Astrocyte (in vitro differentiated cells and primary cell): ENCODE measurements around the gene NCMAP. TPM values are rescaled to one million over a fixed set of nuclear protein-coding genes. Genes with fewer than 3 reads are reported as not detected.

Source experiments
- DNase-seq: peaks from one replicate; pipeline ENCODE4 v3.0.0-alpha.2; 2010; ENCODE audit warnings: low read depth
- FAIRE-seq: peaks from 2 replicates; lab custom pipeline; 2011; peaks lifted over from hg19 to GRCh38; lab: Jason Lieb, UNC
- H2AFZ ChIP-seq: 2 replicates; pipeline ENCODE4 v1.6.0; 2012; ENCODE audit warnings: low read depth, low read length, inconsistent platforms
- H3K27ac ChIP-seq: 2 replicates; pipeline ENCODE4 v1.5.1; 2011; ENCODE audit warnings: low read depth, low read length, inconsistent platforms
- H3K27me3 ChIP-seq: 2 replicates; pipeline ENCODE4 v1.6.0; 2011; ENCODE audit warnings: low read length, inconsistent platforms; ENCODE audit not compliant: insufficient read depth
- H3K36me3 ChIP-seq: 2 replicates; pipeline ENCODE4 v1.5.1; 2011; ENCODE audit warnings: low read length, inconsistent platforms; ENCODE audit not compliant: insufficient read depth
- H3K4me1 ChIP-seq: 2 replicates; pipeline ENCODE4 v1.5.1; 2011; ENCODE audit warnings: low read length, inconsistent platforms; ENCODE audit not compliant: insufficient read depth
- H3K4me2 ChIP-seq: 2 replicates; pipeline ENCODE4 v1.6.0; 2012; ENCODE audit warnings: low read length, inconsistent platforms
- H3K4me3 ChIP-seq: 2 replicates; pipeline ENCODE4 v1.5.1; 2011; ENCODE audit warnings: low read depth, mild to moderate bottlenecking, low read length, inconsistent platforms; ENCODE audit not compliant: insufficient read depth
- H3K79me2 ChIP-seq: 2 replicates; pipeline ENCODE4 v1.6.0; 2012; ENCODE audit warnings: mild to moderate bottlenecking, low read length, inconsistent platforms; ENCODE audit not compliant: insufficient read depth
- H3K9ac ChIP-seq: 2 replicates; pipeline ENCODE4 v1.6.0; 2012; ENCODE audit warnings: mild to moderate bottlenecking, low read length, inconsistent platforms
- H3K9me3 ChIP-seq: 2 replicates; pipeline ENCODE4 v1.5.1; 2012; ENCODE audit warnings: low read depth, mild to moderate bottlenecking, low read length, inconsistent platforms; ENCODE audit not compliant: insufficient read depth
- H4K20me1 ChIP-seq: 2 replicates; pipeline ENCODE4 v1.6.0; 2012; ENCODE audit warnings: low read length, inconsistent platforms; ENCODE audit not compliant: insufficient read depth
- H3K27ac Mint-ChIP-seq: one replicate; pipeline ENCODE4 v1.8.0; 2021; ENCODE audit warnings: mild to moderate bottlenecking, mixed read lengths; ENCODE audit not compliant: unreplicated experiment
- H3K27me3 Mint-ChIP-seq: one replicate; pipeline ENCODE4 v1.8.0; 2021; ENCODE audit warnings: low read depth, mixed read lengths; ENCODE audit not compliant: unreplicated experiment
- H3K36me3 Mint-ChIP-seq: one replicate; pipeline ENCODE4 v1.8.0; 2021; ENCODE audit warnings: low read depth, mixed read lengths; ENCODE audit not compliant: unreplicated experiment
- H3K4me1 Mint-ChIP-seq: one replicate; pipeline ENCODE4 v1.8.0; 2021; ENCODE audit warnings: low read depth, mixed read lengths; ENCODE audit not compliant: unreplicated experiment
- H3K4me3 Mint-ChIP-seq: one replicate; pipeline ENCODE4 v1.8.0; 2021; ENCODE audit warnings: mild to moderate bottlenecking, moderate library complexity, mixed read lengths; ENCODE audit not compliant: unreplicated experiment
- H3K9me3 Mint-ChIP-seq: one replicate; pipeline ENCODE4 v1.8.0; 2021; ENCODE audit warnings: mild to moderate bottlenecking, mixed read lengths; ENCODE audit not compliant: unreplicated experiment
- CTCF ChIP-seq: IDR thresholded peaks from 2 replicates; pipeline ENCODE4 v1.5.1; 2011; ENCODE audit warnings: low read depth, mild to moderate bottlenecking, inconsistent platforms, low read length, moderate library complexity; ENCODE audit not compliant: insufficient read depth
- EZH2 ChIP-seq: IDR thresholded peaks from 2 replicates; pipeline ENCODE4 v1.6.1; 2012; ENCODE audit warnings: mild to moderate bottlenecking, low read length, inconsistent platforms; ENCODE audit not compliant: insufficient read depth
- total RNA-seq: library from RNA; stranded (reverse); gene quantifications from 2 replicates; pipeline ENCODE4 v1.2.1, GENCODE V29; 2021

NCMAP gene
- total RNA-seq, 1 donor from 2014 or later = not detected

- DNase-seq = no peak
Observed at GRCh38 chr1:24636661-24637357, 80.9 kb downstream of the NCMAP start.

GRCh38 chr1:24639094-24639493 is 83.2 kb downstream of the NCMAP start:
- Mint-ChIP-seq H3K36me3 (no peaks in the 10 kb centered on the region), H3K27ac (no peak overlapping the region), H3K4me1 (peaks cover 10% of the 10 kb centered on the region), H3K9me3 (no peaks in the 10 kb centered on the region), H3K27me3 (peaks cover 3% of the 10 kb centered on the region), H3K4me3 (no peak overlapping the region)
- Histone ChIP-seq H4K20me1 (peaks cover 8% of the 10 kb centered on the region), H3K27ac (no peak overlapping the region), H3K4me2 (no peak overlapping the region), H3K79me2 (peaks cover 15% of the 10 kb centered on the region), H3K4me3 (no peak overlapping the region), H2AFZ (no peak overlapping the region), H3K27me3 (peaks cover 11% of the 10 kb centered on the region), H3K36me3 (no peaks in the 10 kb centered on the region), H3K4me1 (peaks cover 7% of the 10 kb centered on the region), H3K9ac (no peak overlapping the region), H3K9me3 (no peaks in the 10 kb centered on the region)
- TF ChIP-seq EZH2 = no peak
- TF ChIP-seq CTCF = no peak
- DNase-seq (no peak), FAIRE-seq (no peak)

More at GRCh38 chr1:24636661-24637357, 80.9 kb downstream of the NCMAP start:
- no peak overlapping the region for H3K27ac Mint-ChIP-seq
- no peak for TF ChIP-seq CTCF
- no peak for TF ChIP-seq EZH2
- H4K20me1 ChIP-seq = no peaks in the 10 kb centered on the region
- peaks cover 11% of the 10 kb centered on the region for H3K27me3 ChIP-seq
- FAIRE-seq = no peak
- H3K36me3 ChIP-seq = no peaks in the 10 kb centered on the region
- H3K4me1 Mint-ChIP-seq = peaks cover 10% of the 10 kb centered on the region
- no peak overlapping the region for H3K27ac ChIP-seq
- no peak overlapping the region for H2AFZ ChIP-seq
- H3K4me3 ChIP-seq = no peak overlapping the region
- H3K9me3 ChIP-seq = no peaks in the 10 kb centered on the region
- H3K9me3 Mint-ChIP-seq = no peaks in the 10 kb centered on the region
- no peak overlapping the region for H3K4me3 Mint-ChIP-seq
- peaks cover 6% of the 10 kb centered on the region for H3K4me1 ChIP-seq
- peaks cover 3% of the 10 kb centered on the region for H3K27me3 Mint-ChIP-seq
- no peaks in the 10 kb centered on the region for H3K36me3 Mint-ChIP-seq
- H3K9ac ChIP-seq = no peak overlapping the region
- H3K79me2 ChIP-seq = peaks cover 4% of the 10 kb centered on the region
- H3K4me2 ChIP-seq = no peak overlapping the region

- Histone ChIP-seq H4K20me1 (peaks cover 15% of the 10 kb centered on the region), H3K4me2 (no peak overlapping the region), H3K9ac (no peak overlapping the region), H3K79me2 (peaks cover 23% of the 10 kb centered on the region), H3K4me3 (no peak overlapping the region), H2AFZ (no peak overlapping the region), H3K9me3 (no peaks in the 10 kb centered on the region), H3K27me3 (peaks cover 11% of the 10 kb centered on the region), H3K27ac (no peak overlapping the region), H3K36me3 (no peaks in the 10 kb centered on the region), H3K4me1 (peaks cover 15% of the 10 kb centered on the region)
- no peaks in the 10 kb centered on the region for H3K9me3 Mint-ChIP-seq
- H3K36me3 Mint-ChIP-seq = no peaks in the 10 kb centered on the region
- no peak for TF ChIP-seq EZH2
- TF ChIP-seq CTCF = no peak
- FAIRE-seq (no peak), DNase-seq (no peak)
- H3K27ac Mint-ChIP-seq = no peak overlapping the region
- H3K27me3 Mint-ChIP-seq = peaks cover 3% of the 10 kb centered on the region
- no peak overlapping the region for H3K4me3 Mint-ChIP-seq
- H3K4me1 Mint-ChIP-seq = peaks cover 14% of the 10 kb centered on the region
Observed at GRCh38 chr1:24639881-24640280, 84.0 kb downstream of the NCMAP start.
